ENCODE measurements around the gene RPS24.

RPS24 gene

DNA sequence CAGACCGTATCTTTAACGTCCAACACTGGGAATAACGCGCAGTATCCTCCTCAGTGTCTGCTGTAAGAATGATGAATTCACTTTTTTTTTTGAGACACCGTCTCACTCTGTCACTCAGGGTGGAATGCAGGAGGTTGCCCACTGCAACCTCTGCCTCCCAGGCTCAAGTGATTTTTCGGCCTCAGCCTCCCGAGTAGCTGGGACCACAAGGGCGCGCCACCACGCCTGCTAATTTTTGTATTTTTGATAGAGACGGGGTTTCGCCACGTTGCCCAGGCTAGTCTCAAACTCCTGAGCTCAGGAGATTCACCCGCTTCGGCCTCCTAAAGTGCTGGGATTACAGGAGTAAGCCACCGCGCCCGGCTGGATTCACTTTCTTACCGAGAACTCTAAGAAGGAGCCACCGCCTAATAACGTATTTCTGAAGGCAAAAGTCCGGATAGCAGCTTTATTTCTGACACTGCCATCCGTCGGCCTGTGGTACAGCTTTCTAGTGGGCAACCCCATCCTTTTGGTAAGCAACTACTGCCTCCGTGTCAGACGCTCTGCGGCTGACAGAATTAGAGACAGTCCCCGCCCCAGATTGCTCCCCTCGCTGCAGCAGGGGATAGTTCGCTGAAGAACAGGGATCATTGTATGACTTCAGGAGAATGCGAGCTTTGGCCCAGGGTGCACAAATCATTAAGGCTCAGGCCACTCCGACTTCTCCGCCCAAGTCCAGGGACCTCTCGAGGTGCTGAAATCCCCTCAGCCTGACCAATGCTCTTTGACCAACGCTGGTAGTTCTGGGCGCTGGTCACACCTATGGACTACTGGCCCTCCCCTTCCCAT lies 5.0 kb upstream of the RPS24 start:
- peak; percentile 4 for DNase-seq

DNA sequence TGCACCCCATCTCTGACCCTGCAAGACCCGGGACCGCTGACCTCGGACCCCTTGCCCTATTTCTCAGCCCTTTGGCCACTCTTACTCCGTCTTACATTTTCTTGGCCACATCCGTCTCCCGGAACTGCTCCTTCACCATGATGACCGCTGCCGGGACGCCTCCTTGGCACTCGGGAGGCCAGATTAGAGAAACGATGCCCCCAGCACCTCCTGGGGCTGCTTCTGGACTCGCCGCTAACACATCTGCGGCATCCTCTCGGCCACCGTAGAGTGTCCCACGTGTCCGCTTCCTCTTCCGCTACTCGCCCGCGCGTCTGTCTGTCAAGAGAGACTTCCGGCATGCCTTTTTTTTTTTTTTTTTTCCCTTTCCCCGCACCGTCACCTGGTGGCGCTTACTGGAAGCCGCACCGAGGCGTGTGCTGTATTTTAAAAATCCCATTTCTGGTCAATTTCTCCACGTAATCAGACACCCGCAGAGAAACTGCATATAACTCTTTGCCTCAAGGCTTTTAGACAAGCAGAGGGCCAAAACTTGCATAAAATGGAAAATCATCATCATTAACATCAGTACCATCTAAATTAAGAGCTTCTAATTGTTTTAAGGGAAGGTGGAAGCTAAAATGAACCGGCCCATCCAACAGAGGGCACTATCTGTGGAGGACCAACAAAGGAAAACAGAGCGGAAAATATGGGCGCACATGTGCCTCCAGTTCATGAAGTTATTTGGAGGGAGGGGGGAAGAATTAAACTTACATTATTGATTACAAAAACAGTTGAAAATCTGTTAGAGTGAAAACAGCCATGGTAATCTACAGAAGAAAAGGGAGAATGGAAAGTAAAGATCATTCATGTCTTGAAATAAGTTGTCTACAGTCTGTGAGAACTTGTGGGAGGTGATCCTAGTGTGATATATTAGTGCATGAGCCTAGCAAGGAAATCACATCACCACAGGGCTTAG lies 4.1 kb upstream of the RPS24 start, which contains the start of gene POLR3A:
POLR3A (minus strand) TSS at position 247 of the 958 bp plus-strand sequence; CDS start at position 139, 108 bp downstream.
- DNase-seq = peak; percentile 95

DNA sequence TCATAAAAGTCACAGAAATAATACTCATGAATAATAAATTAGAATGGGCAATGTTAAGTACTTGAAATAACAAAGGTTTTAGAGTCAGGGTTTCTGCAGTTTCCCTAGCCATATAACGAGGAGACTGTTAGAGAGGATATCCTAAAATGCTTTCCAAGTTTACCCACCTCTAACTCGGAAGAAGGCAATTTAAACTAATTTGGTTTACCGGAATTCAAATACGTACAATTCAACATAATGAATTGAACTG lies 351 bp upstream of the RPS24 start:
- no peak for DNase-seq

DNA sequence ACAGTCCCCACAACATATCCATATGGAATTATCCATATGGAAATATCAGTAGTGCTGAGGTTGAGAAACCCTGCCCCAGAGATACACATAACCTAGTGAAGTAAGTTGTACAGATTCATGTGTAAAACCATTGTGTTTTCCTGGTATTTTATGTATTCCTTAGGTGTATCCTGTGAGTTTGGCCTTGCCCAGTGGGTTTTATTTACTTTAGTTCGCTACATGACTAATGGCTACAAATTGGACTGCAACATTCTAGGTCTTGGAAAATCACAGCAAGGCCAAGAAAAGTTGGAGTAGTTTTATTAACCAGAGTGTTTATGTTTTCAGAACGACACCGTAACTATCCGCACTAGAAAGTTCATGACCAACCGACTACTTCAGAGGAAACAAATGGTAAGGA lies 1.4 kb downstream of the RPS24 start:
- no peak for DNase-seq

DNA sequence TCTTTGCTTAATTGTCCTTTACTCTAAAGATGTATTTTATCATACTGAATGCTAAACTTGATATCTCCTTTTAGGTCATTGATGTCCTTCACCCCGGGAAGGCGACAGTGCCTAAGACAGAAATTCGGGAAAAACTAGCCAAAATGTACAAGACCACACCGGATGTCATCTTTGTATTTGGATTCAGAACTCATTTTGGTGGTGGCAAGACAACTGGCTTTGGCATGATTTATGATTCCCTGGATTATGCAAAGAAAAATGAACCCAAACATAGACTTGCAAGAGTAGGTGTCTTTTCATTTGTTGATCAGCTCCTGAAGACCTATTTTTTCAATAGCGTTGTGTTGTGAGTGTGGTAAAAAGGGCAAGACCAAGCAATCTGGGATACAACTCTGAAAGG lies 1.8 kb downstream of the RPS24 start:
- no peak for DNase-seq

DNA sequence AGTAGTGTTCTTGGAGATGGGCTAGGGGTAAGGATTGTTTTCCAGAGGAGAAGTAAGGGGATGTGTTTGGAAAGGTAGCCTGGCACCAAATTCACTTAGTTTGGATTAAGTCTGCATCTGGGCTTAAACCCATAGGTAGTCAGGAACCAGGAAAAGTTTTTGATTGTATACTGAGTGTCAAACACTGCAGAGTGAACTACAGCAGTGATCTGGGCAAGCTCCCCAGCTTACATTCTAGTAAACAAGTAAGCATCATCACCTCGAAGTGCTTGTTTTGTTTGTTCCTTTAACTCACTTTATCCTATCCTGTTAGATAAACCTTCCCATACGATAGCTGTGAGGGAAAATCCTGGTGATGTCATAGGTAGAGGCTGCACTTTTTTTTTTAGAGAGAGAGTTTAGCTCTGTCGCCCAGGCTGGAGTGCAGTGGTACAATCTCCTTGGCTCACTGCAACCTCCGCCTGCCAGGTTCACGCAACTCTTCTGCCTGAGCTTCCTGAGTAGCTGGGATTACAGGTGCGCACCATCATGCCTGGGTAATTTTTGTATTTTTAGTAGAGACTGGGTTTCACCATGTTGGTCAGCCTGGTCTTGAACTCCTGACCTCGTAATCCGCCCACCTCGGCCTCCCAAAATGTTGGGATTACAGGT lies 2.4 kb downstream of the RPS24 start:
- no peak for DNase-seq

DNA sequence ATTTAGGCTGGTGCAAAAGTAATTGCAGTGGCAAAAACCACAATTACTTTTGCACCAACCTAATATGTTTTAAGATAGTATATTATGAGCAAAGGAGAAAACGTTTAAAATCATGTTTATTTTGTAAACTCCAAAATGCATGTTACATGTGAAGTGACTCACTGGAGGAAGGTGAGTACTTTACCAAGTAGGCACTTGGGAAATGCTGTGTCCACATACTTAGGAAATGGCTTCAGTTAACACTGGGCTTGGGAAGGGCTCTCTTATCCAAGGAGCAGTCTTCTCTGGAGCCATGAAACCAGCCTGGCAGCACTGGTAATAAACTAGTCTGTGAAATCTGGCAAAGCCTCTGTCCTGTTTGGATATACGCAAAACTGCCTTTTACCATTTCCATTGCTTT lies 4.4 kb downstream of the RPS24 start:
- no peak for DNase-seq

DNA sequence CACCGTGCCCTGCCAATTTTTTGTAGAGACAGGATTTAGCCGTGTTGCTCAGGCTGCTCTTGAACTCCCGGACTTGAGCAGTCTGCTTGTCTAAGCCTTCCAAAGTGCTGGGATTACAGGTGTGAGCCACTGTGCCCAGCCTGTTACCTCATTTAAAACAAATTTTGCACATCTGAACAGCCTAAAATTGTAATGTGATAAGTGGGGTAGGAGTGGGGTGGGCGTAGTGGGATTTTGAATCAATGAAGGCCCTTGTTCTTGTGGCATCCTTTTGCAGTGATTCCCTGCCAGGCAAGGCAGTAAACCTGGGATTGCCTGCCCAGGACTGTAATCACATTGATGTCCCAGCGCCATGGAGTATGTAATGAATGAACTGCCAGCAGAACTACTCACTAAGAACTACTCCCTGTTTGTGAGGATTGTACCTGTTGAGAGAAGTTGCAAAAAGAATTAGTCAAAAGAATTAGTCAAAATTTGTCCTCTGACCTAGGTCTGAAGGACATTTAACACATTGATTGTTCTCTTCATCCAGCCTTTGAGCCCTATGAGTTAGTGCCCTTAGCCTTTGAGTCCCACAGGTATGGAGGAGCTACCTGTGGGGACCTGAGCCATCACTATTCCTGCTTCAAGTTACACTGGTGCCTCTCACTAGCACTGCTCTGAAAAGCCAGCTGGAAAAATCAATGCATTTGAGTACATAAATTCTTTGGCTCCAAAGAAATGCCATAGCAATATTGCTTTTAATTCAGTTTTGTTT lies 5.3 kb downstream of the RPS24 start:
- DNase-seq = no peak

DNA sequence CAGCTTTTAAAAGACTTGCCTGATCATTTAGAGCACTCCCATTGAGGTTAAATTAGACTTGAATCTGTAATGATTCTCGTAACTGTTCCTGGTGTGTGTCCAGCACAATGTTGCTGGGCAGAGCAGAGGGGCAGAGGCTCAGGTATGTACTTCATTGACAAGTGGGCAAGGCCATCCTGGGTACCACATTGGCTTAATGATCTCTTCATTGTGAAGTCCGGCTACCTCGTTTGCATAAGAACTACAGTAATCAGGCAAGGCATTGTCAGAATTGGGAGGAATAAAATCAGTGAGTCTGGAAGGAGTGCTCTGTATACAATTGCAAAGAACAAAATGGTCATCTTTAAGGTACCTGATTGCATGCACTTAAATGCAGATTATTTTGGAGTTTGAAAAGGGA lies 6.1 kb downstream of the RPS24 start:
- no peak for DNase-seq

DNA sequence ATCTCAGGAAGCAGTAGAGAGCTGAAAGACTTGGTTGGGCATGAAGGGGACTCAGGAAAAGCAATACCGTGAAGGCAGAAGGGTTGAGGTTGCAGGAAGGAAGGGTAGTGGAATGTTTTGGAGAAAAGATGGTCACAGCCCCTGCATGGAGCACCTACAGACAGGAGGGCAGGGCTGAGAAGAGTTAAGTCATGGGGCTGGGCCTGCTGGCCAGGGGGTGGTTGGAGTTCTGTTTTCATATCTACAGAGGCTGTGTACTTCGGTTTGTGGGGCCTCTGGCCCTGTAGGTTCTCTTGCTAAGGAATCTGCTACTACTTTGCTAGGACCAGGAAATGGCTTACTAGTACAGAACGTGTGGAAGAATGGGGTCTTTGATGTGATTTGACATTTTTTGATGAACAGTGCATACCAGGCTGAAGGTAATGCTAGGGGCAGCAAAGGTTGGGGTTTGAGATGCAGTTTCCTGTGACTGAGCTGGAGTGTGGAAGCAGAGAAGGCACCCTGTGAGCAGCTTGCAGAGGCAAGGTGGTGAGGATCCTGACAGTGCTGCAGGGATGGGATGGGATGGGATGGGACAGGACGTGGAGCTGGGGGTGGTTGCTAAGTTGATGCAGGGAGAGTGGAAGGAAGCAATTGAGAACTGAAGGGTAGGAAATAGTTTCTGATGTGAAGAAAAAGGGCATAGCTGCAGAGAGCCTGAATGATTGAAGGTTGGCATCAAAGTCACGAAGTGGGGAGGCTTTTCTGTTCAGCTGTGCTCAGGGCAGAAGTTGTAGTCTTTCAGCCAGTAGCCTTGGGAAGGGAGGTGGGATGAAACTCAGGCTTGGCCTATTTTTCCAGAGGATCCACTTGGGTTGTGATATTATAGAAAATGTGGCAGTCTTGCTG lies 7.8 kb downstream of the RPS24 start:
- DNase-seq = no peak

DNA sequence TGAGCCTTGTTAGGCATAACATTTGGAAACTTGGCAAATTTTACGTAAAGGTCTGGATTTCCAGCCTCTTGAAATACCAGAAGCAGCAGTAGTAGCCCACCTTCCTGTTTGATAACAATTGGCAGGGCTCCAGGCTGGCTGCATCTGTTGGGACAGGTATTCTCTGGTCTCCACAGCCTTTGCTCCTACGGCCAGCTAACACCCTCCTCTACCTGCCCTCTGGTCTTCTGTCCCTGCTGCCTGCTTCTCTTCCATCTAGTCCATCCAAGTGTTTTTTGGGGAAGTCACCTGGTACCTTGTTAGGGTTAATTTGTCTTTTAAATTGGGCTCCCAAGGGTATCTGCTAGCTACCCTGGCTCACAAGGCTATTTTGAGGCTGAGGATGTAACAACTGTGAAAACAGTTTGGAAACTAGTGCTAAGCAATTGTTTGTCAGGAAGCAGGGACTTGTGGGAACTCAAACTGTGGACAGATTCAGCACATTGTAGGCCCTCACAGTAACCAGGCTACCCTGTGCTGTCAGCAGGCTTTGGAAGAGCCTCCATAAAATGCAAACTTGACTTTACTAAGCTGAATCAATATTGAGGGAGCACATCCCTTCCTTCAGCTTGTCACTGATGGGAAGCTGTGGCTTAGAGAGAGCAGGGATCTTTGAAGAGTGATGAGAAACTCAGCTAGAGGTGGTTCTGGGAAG lies 8.5 kb downstream of the RPS24 start:
- DNase-seq = no peak

DNA sequence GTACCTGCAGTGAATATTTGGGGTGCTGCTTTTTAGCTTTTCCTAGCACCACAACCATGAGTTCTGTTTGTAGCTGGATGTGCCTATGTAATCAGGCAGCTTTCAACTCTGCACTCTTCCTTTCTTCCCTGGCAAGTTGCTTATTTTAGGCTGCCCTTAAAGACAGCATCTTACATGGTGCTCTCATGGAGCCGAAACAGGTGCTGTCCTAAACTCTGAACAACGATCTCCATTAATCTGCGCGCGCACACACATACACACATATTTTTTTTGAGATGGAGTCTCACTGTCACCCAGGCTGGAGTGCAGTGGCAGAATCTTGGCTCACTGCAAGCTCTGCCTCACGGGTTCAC lies 9.1 kb downstream of the RPS24 start:
- no peak for DNase-seq

DNA sequence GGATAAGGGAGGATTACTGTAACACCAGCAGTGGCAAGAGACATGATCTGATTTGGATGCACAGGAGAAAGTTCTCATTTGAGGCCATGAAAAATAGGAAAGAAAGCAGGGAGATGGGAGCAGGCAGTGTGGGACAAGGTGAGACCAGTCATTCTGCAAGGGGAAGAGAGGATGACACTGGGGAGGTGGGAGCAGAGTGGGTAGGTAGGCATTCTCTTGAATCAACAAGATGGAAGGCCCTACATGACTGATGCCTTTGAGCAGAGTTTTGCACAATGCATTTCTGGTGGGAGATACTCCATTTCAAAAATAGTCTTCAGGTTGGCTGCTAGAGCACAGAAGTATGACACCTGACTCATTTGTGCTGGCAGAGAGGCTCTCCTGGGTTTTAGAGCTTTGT lies 10.5 kb downstream of the RPS24 start:
- DNase-seq = no peak

DNA sequence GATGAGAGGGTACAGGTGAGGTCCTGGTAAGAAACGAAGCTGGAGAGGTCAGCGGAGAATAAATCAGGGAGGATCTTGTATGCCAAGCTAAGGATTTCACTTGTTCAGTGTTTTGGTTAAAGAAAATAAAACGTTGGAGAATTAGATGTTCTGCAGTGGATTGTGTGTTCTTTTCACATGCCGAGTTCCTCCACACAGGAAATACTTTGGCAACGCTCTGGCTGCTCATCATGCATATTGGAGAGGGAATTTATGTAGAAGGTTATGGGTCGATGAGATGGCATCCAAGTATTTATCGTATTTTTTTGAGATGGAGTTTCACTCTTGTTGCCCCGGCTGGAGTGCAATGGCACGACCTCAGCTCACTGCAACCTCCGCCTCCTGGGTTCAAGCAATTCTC lies 11.0 kb downstream of the RPS24 start:
- DNase-seq = no peak

DNA sequence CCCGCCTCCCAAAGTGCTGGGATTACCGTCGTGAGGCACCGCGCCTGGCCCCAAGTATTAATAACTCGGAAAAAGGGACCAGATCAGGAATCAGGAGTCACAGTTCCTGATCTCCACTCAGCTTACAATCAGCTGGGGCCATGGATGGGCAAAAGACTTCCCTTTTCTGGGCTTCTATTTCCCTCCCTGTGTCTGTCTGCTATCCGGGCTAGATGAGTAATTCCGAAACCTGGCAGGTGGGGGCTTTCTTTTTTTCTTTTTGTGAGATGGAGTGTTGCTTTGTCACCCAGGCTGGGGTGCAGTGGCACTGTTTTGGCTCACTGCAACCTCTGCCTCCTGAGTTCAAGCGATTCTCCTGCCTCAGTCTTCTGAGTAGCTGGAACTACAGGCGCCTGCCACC lies 11.6 kb downstream of the RPS24 start:
- no peak for DNase-seq

DNA sequence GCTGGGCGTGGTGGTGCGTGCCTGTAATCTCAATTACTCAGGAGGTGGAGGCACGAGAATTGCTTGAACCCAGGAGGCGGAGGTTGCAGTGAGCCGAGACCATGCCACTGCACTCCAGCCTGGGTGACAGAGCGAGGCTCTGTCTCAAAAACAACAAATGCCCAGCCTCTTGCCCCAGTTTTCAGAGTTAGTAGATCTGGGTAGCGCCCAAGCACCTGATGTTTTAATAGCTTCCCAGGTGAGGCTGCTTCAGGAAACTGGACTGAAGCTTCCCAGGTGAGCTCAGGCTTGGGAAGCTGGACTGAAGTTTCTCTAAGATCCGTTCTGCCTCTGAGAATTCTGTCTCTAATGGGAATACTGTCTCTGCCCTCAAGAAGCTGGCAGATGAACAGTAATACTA lies 12.2 kb downstream of the RPS24 start:
- no peak for DNase-seq

DNA sequence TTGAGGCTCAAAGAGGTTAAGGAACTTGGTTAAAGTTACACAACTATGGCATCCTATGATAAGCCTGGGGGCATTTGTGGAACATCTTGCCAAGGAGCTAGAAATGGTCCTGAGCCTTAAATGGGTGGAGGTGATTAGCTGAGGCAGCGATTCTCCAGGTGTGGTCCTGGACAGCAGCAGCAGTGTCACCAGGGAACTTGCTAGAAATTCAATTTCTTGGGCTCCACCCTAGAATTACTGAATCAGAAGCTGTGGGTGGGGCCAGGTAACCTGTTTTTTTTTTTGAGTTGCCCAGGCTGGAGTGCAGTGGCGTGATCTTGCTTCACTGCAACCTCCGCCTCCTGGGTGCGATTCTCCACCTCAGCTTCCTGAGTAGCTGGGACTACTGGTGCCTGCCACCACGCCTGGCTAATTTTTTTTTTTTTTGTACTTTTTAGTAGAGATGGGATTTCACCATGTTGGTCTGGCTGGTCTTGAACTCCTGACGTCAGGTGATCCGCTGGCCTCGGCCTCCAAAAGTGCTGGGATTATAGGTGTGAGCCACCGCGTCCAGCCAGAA lies 13.1 kb downstream of the RPS24 start:
- DNase-seq = no peak

DNA sequence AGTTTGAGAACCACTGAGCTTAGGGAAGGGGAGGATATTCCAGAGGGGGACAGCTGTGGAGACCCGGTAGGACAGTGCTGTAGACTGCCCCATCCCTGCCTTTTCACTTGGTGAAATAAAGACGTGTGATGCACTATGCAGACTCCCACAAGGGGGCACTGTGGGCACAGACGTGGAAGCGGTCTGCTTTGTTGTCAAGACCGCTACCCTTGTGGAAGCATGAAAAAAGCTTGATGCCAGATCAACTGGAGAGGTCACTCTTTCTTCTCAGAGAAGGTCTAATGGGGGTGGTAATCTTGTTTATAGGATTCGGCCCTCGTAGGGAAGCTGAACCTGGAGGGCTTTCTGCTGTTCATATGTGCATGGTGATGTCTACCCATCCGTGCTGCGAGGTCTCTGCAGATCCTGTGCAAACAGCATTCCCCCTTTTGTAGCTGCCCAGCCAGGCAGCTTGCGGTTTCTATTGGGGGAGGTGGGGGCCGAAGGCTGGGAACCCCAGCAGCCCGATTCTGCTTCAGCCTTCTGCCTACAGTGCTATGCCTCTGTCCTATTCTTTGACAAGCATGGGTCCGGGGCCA lies 13.7 kb downstream of the RPS24 start:
- DNase-seq = peak; percentile 68

DNA sequence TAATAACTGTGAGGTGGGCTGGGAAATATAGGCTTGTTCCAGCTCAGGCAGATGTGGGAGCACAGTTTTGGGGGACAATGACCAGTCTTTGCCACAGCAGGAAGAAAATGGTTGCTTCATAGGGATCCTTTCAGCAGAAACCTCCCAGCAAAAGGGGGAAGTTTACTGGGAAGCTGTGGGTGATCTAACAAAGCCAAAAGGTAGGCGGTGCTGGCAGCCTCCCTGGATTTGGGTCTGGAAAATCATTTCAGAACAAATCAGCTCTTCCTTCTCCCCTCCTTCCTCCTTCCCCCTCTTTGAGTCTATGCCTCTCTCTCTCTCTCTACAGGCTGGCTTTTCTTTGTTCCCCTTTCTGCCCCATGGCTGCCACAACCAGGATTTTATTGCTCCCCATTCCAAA lies 16.2 kb downstream of the RPS24 start:
- no peak for DNase-seq

DNA sequence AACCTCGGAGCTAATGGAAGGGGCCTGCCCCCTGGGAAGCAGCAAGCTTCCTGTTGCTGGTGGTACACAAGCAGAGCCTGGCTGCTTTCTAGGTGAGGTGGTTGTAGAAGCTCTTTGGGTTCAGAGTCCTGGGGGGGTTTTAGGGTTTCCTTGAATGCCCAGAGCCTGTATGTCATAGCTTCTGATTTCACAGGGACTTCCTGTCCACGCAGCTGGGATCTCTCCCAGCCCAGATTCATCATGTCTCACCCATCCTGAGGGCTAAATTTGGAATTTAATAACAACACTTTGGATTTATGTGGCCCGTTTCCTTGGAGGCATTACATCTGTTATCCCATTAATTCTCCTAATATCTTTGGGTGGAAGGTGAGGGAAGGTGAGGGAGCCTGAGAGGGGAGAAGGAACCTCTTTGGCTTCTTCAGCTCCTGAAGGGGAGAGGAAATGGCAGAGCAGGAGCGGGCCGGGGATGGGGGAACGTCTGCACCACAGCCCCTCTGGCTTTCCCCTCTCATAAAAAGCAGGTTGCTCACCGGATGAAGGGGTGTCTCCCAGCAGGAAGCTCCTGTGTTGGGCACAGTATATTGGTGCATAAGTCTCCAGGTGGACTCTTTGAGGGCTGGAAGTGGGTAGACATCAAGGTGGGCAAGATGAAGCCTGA lies 19.7 kb downstream of the RPS24 start:
- no peak for DNase-seq
